HepG2 (cell line): Measurements from ENCODE around the gene GPX5. TPM values are rescaled to one million over a fixed set of nuclear protein-coding genes. Genes with fewer than 3 reads are reported as not detected.

Experiments used
- ATAC-seq: fragments of 200-7000 bp; cut with Tn5 transposase; 3 replicates; pipeline ENCODE4 v1.9.1; 2020; ENCODE audit warnings: mild to moderate bottlenecking, moderate library complexity
- BruUV-seq: library from RNA; stranded (reverse); fragments of 400-500 nt; replicated peaks from 2 replicates; lab custom pipeline; 2021; lab: Mats Ljungman, UMichigan
- CTCF ChIA-PET: fragments of 300-600 bp; formaldehyde crosslinking; extraction: SDS; loops from one replicate; lab custom pipeline; 2021; ENCODE audit warnings: low total read pairs, inconsistent platforms, low intra/inter-chr PET ratio; lab: Yijun Ruan, JAX
- POLR2A ChIA-PET: fragments of 350-600 bp; sonication (Branson Sonifier 250); formaldehyde crosslinking; loops from one replicate; lab custom pipeline; 2020; ENCODE audit warnings: antibody characterized with exemption, inconsistent platforms; lab: Yijun Ruan, JAX
- DNase-seq: peaks from one replicate; pipeline ENCODE4 v3.0.0-alpha.2; 2015; ENCODE audit warnings: low spot score
- FAIRE-seq: peaks from 3 replicates; lab custom pipeline; 2011; peaks lifted over from hg19 to GRCh38; lab: Jason Lieb, UNC
- H2AFZ ChIP-seq: one replicate; pipeline ENCODE4 v1.6.1; 2011; ENCODE audit warnings: low read length, inconsistent platforms
- H3K27ac ChIP-seq: fragments of 300-600 bp; 3 replicates; pipeline ENCODE4 v1.8.0; 2011; ENCODE audit warnings: mixed run types, mild to moderate bottlenecking, mixed read lengths, low read length, inconsistent platforms; ENCODE audit not compliant: insufficient read depth; ENCODE audit errors: extremely low read length
- H3K27me3 ChIP-seq, 2 experiments: fragments of 200-600 bp in 1 of 2; 2 replicates in 1 of 2; 3 replicates in 1 of 2; pipeline versions ENCODE4 v1.6.0 to v1.8.0; 2011; ENCODE audit warnings: low read length in 2 of 2, mild to moderate bottlenecking in 2 of 2, moderate library complexity in 2 of 2, inconsistent platforms in 1 of 2; ENCODE audit not compliant: insufficient read depth in 2 of 2, control insufficient read depth in 1 of 2
- H3K36me3 ChIP-seq, 2 experiments: fragments of 200-600 bp in 1 of 2; replicated peaks in 1 of 2; 2 replicates in 1 of 2; 3 replicates in 1 of 2; pipeline versions ENCODE4 v1.5.1 to v1.8.0; 2011; ENCODE audit warnings: low read length in 2 of 2, inconsistent platforms in 1 of 2; ENCODE audit not compliant: insufficient read depth in 2 of 2, control insufficient read depth in 1 of 2
- H3K4me1 ChIP-seq: 2 replicates; pipeline ENCODE4 v1.5.1; 2012; ENCODE audit warnings: low read length, inconsistent platforms; ENCODE audit not compliant: insufficient read depth
- H3K4me2 ChIP-seq: 2 replicates; pipeline ENCODE4 v1.6.0; 2011; ENCODE audit warnings: low read depth, low read length, inconsistent platforms
- H3K4me3 ChIP-seq, 3 experiments: fragments of 200-600 bp in 1 of 3; sonication (generic), shearing (Covaris generic) in 1 of 3; replicated peaks in 1 of 3; 2 replicates each; pipeline ENCODE4 v1.5.1; 2011 to 2016; ENCODE audit warnings: low read length in 3 of 3, inconsistent platforms in 2 of 3, low read depth in 2 of 3, mild to moderate bottlenecking in 2 of 3, control low read depth in 1 of 3, mixed read lengths in 1 of 3; ENCODE audit not compliant: insufficient read depth in 1 of 3
- H3K79me2 ChIP-seq: one replicate; pipeline ENCODE4 v1.6.1; 2011; ENCODE audit warnings: low read length, inconsistent platforms; ENCODE audit not compliant: insufficient read depth
- H3K9ac ChIP-seq: 2 replicates; pipeline ENCODE4 v1.6.0; 2011; ENCODE audit warnings: mild to moderate bottlenecking, low read depth, low read length, inconsistent platforms; ENCODE audit not compliant: insufficient read depth
- H3K9me3 ChIP-seq: 2 replicates; pipeline ENCODE4 v1.5.1; 2012; ENCODE audit warnings: mild to moderate bottlenecking, low read length
- H4K20me1 ChIP-seq: 2 replicates; pipeline ENCODE4 v1.6.0; 2011; ENCODE audit warnings: inconsistent platforms, mild to moderate bottlenecking, low read length, moderate library complexity; ENCODE audit not compliant: insufficient read depth
- ARNT2 ChIP-seq: sonication (generic); formaldehyde crosslinking; IDR thresholded peaks from 2 replicates; pipeline ENCODE4 v1.8.0; 2022; ENCODE audit warnings: mild to moderate bottlenecking, low read depth, missing genetic modification reagents, moderate library complexity
- CENPX ChIP-seq: sonication (generic); formaldehyde crosslinking; IDR thresholded peaks from 2 replicates; pipeline ENCODE4 v1.9.0; 2021; ENCODE audit warnings: mild to moderate bottlenecking, missing genetic modification reagents, moderate library complexity
- CHD2 ChIP-seq: IDR thresholded peaks from 2 replicates; pipeline ENCODE4 v1.6.1; 2011; ENCODE audit warnings: low read depth, low read length, improper control_type of control experiment
- EHMT2 ChIP-seq: fragments of 200-600 bp; sonication (generic); IDR thresholded peaks from 2 replicates; pipeline ENCODE4 v1.7.0; 2017; ENCODE audit warnings: antibody characterized with exemption, low read depth, low read length, borderline replicate concordance
- ISL2 ChIP-seq: sonication (generic); formaldehyde crosslinking; IDR thresholded peaks from 2 replicates; pipeline ENCODE4 v1.5.0; 2020; ENCODE audit warnings: missing genetic modification reagents
- JUND ChIP-seq: sonication (generic); formaldehyde crosslinking; IDR thresholded peaks from 2 replicates; pipeline ENCODE4 v1.8.0; 2022; ENCODE audit warnings: mild to moderate bottlenecking, missing genetic modification reagents
- KDM6A ChIP-seq: IDR thresholded peaks from 2 replicates; pipeline ENCODE4 v1.6.1; 2016; ENCODE audit warnings: low read depth
- KLF16 ChIP-seq, 2 experiments: sonication (generic) in 1 of 2; formaldehyde crosslinking in 1 of 2; IDR thresholded peaks; 2 replicates each; pipeline versions ENCODE4 v1.6.1 to v1.8.0; 2016 to 2023; ENCODE audit warnings: missing genetic modification reagents in 2 of 2, missing compliant biosample characterization in 1 of 2
- MXD4 ChIP-seq: IDR thresholded peaks from 2 replicates; pipeline ENCODE4 v1.6.1; 2016; ENCODE audit warnings: mild to moderate bottlenecking, missing biosample characterization, missing genetic modification reagents
- RAD51 ChIP-seq: fragments of 450-650 bp; IDR thresholded peaks from 2 replicates; pipeline ENCODE4 v1.6.1; 2016; ENCODE audit warnings: borderline replicate concordance
- STAG1 ChIP-seq: sonication (generic); formaldehyde crosslinking; IDR thresholded peaks from 2 replicates; pipeline ENCODE4 v1.4.0; 2020; ENCODE audit warnings: missing genetic modification reagents
- TEAD3 ChIP-seq: optimal IDR thresholded peaks from 2 replicates; pipeline ENCODE3; 2016; ENCODE audit warnings: borderline replicate concordance
- ZFX ChIP-seq: sonication (generic); formaldehyde crosslinking; IDR thresholded peaks from 2 replicates; pipeline ENCODE4 v1.4.0; 2020; ENCODE audit warnings: mild to moderate bottlenecking, low read depth, missing genetic modification reagents, moderate library complexity
- ZNF460 ChIP-seq: sonication (generic); formaldehyde crosslinking; IDR thresholded peaks from 2 replicates; pipeline ENCODE4 v1.5.1; 2020; ENCODE audit warnings: missing genetic modification reagents, mild to moderate bottlenecking, borderline replicate concordance
- ZNF546 ChIP-seq: sonication (generic); formaldehyde crosslinking; conservative IDR thresholded peaks from 2 replicates; pipeline ENCODE4 v1.8.1; 2023; ENCODE audit warnings: mild to moderate bottlenecking, missing genetic modification reagents
- ZNF580 ChIP-seq: IDR thresholded peaks from 2 replicates; pipeline ENCODE4 v1.6.1; 2016; ENCODE audit warnings: low read depth, borderline replicate concordance
- WGBS: methylation state at CpG from one replicate; pipeline ENCODE4 v1.1.6; 2017; ENCODE audit warnings: low lambda C conversion rate; 5-methylcytosine and 5-hydroxymethylcytosine counted together
- in situ Hi-C: cut with HindIII; loops from 2 replicates; pipeline ENCODE4 v1.10.0; 2017; ENCODE audit warnings: low pct_unique_long_range_greater_than_20kb; ENCODE audit not compliant: extremely low pct_ligation_motif_present
- intact Hi-C: fragments of 100-400 bp; cut with micrococcal nuclease; formaldehyde crosslinking; loops from one replicate; pipeline ENCODE4 v1.10.0; 2022; ENCODE audit not compliant: unreplicated experiment
- polyA plus RNA-seq, 8 experiments: library from polyadenylated mRNA; depleted of rRNA in 3 of 8; stranded (reverse) in 7 of 8; unstranded in 1 of 8; fragments of >200 nt; fragmentation: Illumina TruSeq in 4 of 8; extraction: Trizol in 4 of 8; gene quantifications; 2 replicates each; pipeline versions ENCODE4 v1.2.1 to v1.2.3, GENCODE V29; 2011 to 2016; ENCODE audit warnings: low read depth in 4 of 8, missing spikeins in 1 of 8, mixed read lengths in 1 of 8; ENCODE audit not compliant: insufficient read depth in 1 of 8
- total RNA-seq, 5 experiments: library from RNA; depleted of rRNA; stranded (reverse); fragments of >200 nt; fragmentation: Illumina TruSeq; extraction: Trizol; gene quantifications; 2 replicates each; pipeline ENCODE4 v1.2.3, GENCODE V29; 2016; ENCODE audit warnings: low read depth in 1 of 5
- TF ChIP-seq, protein P1 (sequence below): IDR thresholded peaks from 2 replicates; pipeline ENCODE4 v1.4.0; 2020; ENCODE audit warnings: mild to moderate bottlenecking, missing genetic modification reagents

Gene GPX5
- total and polyA plus RNA-seq, 2 of the 13 experiments (the other 11 are each of a cell fraction or from before 2014, with no cell fraction given), result not detected

- ChIA-PET POLR2A (no interaction called here), CTCF (no interaction called here)
- FAIRE-seq (no peak), ATAC-seq (no peak), DNase-seq (no peak)
- in situ Hi-C loops (no loop called here), intact Hi-C loops (no loop called here)
- peaks cover 17% of the 10 kb centered on the region for H3K4me1 ChIP-seq
- no peaks in the 10 kb centered on the region for H3K9me3 ChIP-seq
- no peaks in the 10 kb centered on the region for H3K79me2 ChIP-seq
- no peak overlapping the region for H3K27ac ChIP-seq
- no peaks in the 10 kb centered on the region for H4K20me1 ChIP-seq
- BruUV-seq, result no TSS peak
- no peaks in the 10 kb centered on the region for H3K36me3 ChIP-seq
- H3K9ac ChIP-seq, result no peak overlapping the region
- no peak overlapping the region for H3K4me3 ChIP-seq
- 42% methylated on average over 12 of the region's 12 CpGs for WGBS
- peaks cover 0 to 44% of the 10 kb centered on the region in 2 experiments; a peak in 4 of 5 replicates for H3K27me3 ChIP-seq
- no peak for TF ChIP-seq CHD2
- TF ChIP-seq ZFX, result no peak
- TF ChIP-seq RAD51, result no peak
- TF ChIP-seq STAG1 (CRISPR knock-in tag), result no peak
- no peak for TF ChIP-seq ISL2 (CRISPR knock-in tag)
- no peak for TF ChIP-seq ZNF546 (CRISPR knock-in tag)
- TF ChIP-seq ARNT2 (CRISPR knock-in tag), result no peak
- TF ChIP-seq JUND (CRISPR knock-in tag), result no peak
- no peak for TF ChIP-seq TEAD3
- no peak for TF ChIP-seq ZNF460
- TF ChIP-seq ZNF580, result no peak
- no peak for TF ChIP-seq KDM6A (CRISPR knock-in tag)
- TF ChIP-seq, protein P1, sequence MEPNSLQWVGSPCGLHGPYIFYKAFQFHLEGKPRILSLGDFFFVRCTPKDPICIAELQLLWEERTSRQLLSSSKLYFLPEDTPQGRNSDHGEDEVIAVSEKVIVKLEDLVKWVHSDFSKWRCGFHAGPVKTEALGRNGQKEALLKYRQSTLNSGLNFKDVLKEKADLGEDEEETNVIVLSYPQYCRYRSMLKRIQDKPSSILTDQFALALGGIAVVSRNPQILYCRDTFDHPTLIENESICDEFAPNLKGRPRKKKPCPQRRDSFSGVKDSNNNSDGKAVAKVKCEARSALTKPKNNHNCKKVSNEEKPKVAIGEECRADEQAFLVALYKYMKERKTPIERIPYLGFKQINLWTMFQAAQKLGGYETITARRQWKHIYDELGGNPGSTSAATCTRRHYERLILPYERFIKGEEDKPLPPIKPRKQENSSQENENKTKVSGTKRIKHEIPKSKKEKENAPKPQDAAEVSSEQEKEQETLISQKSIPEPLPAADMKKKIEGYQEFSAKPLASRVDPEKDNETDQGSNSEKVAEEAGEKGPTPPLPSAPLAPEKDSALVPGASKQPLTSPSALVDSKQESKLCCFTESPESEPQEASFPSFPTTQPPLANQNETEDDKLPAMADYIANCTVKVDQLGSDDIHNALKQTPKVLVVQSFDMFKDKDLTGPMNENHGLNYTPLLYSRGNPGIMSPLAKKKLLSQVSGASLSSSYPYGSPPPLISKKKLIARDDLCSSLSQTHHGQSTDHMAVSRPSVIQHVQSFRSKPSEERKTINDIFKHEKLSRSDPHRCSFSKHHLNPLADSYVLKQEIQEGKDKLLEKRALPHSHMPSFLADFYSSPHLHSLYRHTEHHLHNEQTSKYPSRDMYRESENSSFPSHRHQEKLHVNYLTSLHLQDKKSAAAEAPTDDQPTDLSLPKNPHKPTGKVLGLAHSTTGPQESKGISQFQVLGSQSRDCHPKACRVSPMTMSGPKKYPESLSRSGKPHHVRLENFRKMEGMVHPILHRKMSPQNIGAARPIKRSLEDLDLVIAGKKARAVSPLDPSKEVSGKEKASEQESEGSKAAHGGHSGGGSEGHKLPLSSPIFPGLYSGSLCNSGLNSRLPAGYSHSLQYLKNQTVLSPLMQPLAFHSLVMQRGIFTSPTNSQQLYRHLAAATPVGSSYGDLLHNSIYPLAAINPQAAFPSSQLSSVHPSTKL (CRISPR knock-in tag), result no peak
- TF ChIP-seq CENPX (CRISPR knock-in tag), result no peak
- no peak for TF ChIP-seq KLF16 (CRISPR knock-in tag; IDR thresholded peaks at IDR 0.05)
- TF ChIP-seq EHMT2, result no peak
- TF ChIP-seq MXD4 (CRISPR knock-in tag), result no peak
- H2AFZ ChIP-seq, result no peak overlapping the region
- peak overlapping the region; percentile 56 for H3K4me2 ChIP-seq
Observed at GRCh38 chr6:28478518-28478917, 47.2 kb upstream of the GPX5 start.
